Pulmonary artery endothelial cell (primary cell): ENCODE measurements around the gene SCYGR6. TPM values are rescaled to one million over a fixed set of nuclear protein-coding genes. Genes with fewer than 3 reads are reported as not detected.

Experiments used
- DNase-seq: peaks from one replicate; pipeline ENCODE4 v3.0.0-alpha.2; 2011; ENCODE audit warnings: low read depth, low spot score
- total RNA-seq: library from RNA; depleted of rRNA; stranded (reverse); fragments of >200 nt; gene quantifications from 2 replicates; pipeline ENCODE4 v1.2.3, GENCODE V29; 2014

SCYGR6 gene
- total RNA-seq, 1 donor from 2014 or later = not detected

DNA sequence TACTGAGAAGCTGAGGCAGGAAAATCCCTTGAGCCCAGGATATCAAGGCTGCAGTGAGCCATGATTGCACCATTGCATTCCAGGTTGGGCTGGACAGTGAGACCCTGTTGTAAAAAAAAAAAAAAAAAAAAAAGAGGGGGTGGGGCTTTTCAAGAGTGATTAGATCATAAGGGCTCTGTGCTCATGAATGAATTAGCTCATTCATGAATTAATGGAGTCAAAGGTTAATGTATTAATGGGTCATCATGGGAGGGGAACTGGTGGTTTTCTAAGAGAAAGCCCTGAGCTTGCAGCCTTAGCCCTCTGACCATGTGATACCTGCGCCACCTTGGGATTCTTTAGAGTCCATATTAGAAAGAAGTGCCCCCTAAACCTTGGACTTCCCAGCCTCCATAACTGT, 11.3 kb downstream of the SCYGR6 start:
- no peak for DNase-seq

DNA sequence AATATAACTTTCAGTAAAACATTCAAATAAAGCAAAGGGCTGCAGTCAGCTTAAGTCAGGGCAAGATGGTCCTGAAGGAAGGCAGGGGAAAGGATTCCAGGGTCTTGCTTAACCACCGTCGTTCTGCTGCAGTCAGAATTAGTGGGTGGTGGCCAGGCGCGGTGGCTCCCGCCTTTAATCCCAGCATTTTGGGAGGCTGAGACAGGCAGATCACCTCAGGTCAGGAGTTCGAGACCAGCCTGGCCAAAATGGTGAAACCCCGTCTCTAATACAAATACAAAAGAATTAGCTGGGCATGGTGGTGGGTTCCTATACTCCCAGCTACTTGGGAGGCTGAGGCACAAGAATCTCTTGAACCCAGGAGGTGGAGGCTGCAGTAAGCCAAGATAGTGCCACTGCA, 13.6 kb downstream of the SCYGR6 start:
- DNase-seq = no peak

DNA sequence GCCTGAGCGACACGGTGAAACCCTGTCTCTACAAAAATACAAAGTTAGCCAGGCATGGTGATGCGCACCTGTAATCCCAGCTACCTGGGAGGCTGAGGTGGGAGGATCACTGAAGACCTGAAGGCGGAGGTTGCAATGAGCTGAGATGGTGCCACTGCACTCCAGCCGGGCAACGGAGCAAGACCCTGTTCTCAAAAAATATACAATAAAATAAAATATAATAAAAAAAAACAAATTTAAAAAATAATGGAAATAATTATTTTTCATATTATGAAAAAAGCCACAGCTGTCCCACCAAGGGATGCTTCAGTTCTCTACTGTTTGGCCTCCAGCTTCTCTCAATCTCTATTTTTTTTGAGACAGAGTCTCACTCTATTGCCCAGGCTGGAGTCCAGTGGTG, 17.2 kb downstream of the SCYGR6 start:
- no peak for DNase-seq

DNA sequence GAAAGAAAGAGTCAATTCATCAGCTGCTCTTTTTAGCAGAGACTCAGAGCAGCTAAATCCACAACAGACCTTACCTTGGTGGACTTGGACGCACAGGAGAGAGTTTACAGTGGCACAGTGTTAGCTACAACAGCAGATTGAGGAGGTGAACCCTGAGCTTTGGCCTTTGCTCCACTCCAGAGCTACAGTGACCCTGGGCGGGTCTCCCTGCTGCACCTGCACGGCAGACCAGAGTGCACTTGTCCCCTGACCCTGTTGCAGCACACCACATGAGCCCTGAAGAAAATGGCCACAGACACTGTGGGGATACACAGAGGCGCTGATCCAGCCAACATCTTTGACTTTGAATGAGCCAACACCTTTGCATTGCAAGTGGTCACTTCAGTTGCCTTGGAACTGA, 17.7 kb downstream of the SCYGR6 start:
- no peak for DNase-seq

DNA sequence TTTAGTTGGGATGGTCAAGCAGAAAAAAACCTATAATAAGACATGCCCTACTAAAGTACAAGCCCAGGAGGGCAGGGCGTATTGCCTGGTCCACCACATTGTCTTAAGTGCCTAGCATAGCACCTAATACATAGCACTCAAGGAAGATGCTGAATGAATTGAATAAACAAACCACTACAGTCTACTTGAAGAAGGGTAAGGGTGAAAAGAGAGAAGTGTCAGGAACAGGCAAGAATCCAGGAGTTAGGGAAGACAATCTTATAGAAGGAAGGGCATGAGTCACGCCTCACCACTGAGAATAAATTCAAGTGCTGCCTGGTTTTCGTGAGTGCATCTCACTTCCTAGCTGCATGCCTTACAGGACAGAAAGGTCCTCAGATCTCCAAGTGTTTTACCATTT, 20.6 kb downstream of the SCYGR6 start:
- DNase-seq = no peak

DNA sequence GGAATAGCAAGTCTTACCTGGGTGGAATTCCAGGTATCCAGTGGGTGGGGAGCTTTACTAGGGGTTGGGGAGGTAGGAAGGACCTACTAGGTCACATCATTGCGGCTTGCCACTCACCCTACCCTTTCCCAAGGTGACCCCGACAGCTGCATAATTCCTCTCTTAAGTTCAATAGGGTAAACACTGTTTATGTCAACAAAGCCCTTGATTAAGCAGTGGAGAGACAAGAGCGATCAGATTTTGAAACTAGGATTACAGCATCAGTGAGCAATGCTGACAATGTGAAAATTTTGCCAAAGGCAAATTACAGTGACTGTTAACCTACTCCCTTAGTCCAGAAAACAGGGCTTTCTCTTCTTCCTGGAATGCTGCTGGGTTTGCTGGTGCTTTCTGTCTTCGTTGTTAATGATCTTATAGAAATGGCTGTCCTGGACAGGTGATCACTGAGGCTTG, 21.3 kb downstream of the SCYGR6 start:
- no peak for DNase-seq

DNA sequence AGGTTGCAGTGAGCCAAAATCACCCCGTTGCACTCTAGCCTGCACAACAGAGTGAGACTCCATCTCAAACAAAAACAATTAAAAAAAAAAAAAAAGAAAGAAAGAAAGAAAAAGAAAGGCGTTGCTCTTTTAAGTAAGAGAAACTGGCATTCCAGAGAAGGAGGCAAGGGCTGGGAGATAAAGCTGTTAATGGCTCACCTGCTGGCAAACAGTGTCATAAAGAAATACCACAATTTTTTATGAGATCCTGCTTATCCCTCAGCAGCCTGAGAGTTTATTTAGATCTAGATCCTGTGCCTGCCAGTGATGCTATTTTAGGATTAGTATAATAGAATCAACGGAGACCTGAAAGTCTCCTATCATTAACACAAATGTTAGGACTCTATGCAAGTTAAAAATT, 23.0 kb downstream of the SCYGR6 start:
- no peak for DNase-seq

DNA sequence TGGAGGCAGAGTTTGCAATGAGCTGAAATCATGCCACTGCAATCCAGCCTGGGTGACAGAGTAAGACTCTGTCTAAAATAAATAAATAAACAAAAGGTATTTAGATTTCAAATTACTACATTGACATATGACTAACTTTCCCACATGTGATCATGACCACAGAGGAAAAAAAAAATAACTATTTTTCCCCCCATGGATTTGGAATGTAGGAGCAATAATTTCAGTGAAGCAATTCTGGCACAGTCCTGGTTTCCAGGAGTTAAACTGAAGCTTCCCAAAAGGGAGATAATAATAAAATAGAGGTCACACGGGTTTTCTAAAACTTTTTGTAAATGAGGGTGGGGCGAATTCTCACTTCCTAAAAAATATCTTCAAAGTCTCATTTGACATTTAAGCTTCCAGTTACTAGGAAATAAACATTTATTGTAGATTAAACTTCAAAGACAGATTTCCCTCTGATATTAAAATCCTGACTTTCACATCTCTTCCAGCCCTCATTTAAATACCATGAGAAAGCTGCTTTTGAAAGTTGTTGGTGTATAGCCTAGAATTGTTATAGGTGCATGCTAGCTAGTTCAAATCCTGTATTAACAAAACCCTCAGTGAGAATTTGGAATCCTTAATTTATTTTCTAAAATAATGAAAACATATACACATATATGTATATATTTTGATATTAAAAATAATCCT, 27.4 kb downstream of the SCYGR6 start:
- no peak for DNase-seq

DNA sequence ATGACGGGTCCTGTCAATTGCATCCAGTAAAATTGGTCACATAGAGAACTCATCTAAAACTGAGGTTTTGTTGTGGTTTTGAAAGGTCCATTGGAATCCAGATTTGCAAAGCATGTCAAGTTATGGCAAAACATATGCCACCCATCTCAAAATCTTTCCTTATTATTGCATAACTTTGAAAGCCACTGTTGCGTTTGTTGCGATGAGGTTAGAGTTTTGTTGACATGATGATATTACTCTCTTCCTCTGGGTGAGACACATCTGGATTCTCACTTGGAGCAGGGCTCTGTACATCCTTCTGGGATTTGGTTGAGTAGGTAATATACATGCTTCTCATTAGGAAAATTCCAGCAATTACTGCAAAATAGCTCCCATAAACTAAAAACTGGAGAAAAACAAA, 37.4 kb downstream of the SCYGR6 start:
- DNase-seq = no peak

DNA sequence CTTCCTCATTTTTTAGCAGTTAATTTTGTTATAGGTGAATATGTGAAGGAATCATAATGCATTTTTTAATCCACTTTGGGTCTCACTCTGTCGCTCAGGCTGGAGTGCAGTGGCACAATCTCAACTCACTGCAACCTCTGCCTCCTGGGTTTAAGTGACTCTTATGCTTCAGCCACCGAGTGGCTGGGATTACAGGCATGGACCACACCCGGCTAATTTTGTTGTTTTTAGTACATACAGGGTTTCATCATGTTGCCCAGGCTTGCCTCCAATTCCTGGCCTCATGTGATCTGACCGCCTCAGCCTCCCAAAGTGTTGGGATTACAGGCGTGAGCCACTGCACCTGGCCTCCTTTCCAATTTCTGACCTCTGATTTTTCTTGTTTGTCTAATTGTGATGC, 40.3 kb downstream of the SCYGR6 start:
- no peak for DNase-seq

DNA sequence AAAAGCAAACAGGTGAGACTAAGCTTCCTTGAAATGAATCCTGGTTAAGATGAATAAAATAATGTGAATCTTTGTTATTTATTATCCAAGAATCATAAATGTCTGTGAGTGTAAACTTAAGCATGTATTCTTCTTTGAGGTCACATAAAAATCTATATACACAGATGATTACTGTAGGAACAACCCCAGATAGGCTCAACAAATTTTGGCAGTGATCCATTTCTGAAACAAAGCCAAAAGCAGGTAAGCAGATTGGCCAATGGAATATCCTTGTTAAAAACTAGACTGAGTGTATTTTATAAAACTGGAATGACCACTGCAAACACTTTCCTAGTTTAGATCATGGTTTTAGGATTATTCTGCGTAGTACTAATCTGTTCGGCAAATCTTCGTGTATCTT, 46.6 kb downstream of the SCYGR6 start:
- no peak for DNase-seq

DNA sequence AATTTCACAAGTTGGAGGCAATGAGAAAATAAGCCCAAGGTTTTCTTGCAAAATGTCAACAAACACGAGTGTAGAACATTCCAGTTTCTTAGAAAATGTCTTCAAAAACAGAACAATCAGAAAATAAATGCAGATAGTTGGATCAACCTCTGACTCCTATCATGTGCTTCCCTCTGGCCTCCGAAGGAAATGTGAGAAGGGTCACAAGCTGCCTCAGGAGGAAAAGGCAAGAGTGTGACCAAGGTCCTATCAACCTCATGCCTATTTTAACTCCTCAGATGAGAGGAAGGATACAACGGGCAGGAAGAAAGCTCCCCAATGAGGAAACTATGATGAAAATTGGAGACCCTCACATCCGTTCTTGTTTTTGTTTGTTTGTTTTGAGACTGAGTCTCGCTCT, 50.1 kb downstream of the SCYGR6 start:
- DNase-seq = no peak

Other genes with a start within 250 kb of the SCYGR6 start
- not detected in 2 replicates for gene SCYGR2, start 125.9 kb downstream of the SCYGR6 start, total RNA-seq
- not detected in 2 replicates for gene SCYGR3, start 109.9 kb downstream of the SCYGR6 start, total RNA-seq
- not detected in 2 replicates for gene SCYGR4, start 107.3 kb downstream of the SCYGR6 start, total RNA-seq
- not detected in 2 replicates for gene SCYGR5, start 58.0 kb downstream of the SCYGR6 start, total RNA-seq
- 0.07 and 0.39 TPM in 2 replicates for gene SLC19A3, start 6.7 kb downstream of the SCYGR6 start, total RNA-seq
- not detected in 2 replicates for gene SCYGR7, start 3.6 kb upstream of the SCYGR6 start, total RNA-seq
- gene SCYGR8, start 21.1 kb upstream of the SCYGR6 start, total RNA-seq = not detected in 2 replicates
- gene CCL20, start 89.1 kb upstream of the SCYGR6 start, total RNA-seq = 1.1 TPM in 1 of 2 replicates, not detected in the other
- 15.0 and 16.6 TPM in 2 replicates for gene DAW1, start 146.9 kb upstream of the SCYGR6 start, total RNA-seq